ENCODE results near the gene ITIH4. TPM values are rescaled to one million over a fixed set of nuclear protein-coding genes. Genes with fewer than 3 reads are reported as not detected.

ITIH4 gene
- total RNA-seq, 1 experiment from 2014 or later = 2.4 TPM

GRCh38 chr3:52771334-52771681 is 59.2 kb downstream of the ITIH4 start (continued):
- TF ChIP-seq MLX (CRISPR knock-in tag; IDR thresholded peaks at IDR 0.05) (no peak), USF1 (CRISPR knock-in tag; IDR thresholded peaks at IDR 0.05) (no peak), KAT7 (CRISPR knock-in tag; IDR thresholded peaks at IDR 0.05; ENCODE audit: borderline replicate concordance) (no peak), ATF1 (CRISPR knock-in tag; IDR thresholded peaks at IDR 0.05) (no peak), NR3C1 (CRISPR knock-in tag; conservative IDR thresholded peaks at IDR 0.05; ENCODE audit: low read depth) (no peak), CBFB (CRISPR knock-in tag; IDR thresholded peaks at IDR 0.05; ENCODE audit: low read depth) (no peak), ZNF232 (CRISPR knock-in tag; IDR thresholded peaks at IDR 0.05) (no peak), SMAD4 (CRISPR knock-in tag; IDR thresholded peaks at IDR 0.05) (no peak), ELF4 (CRISPR knock-in tag; IDR thresholded peaks at IDR 0.05; ENCODE audit: low read depth) (no peak), FOXJ3 (CRISPR knock-in tag; IDR thresholded peaks at IDR 0.05; ENCODE audit: borderline replicate concordance) (no peak), E2F1 (CRISPR knock-in tag; IDR thresholded peaks at IDR 0.05) (no peak), USF2 (CRISPR knock-in tag; IDR thresholded peaks at IDR 0.05) (no peak), ZNF416 (CRISPR knock-in tag; IDR thresholded peaks at IDR 0.05) (no peak)

- ChIA-PET CTCF (interaction anchor here (0.6 to 3.3 kb wide), 10 partner anchors 22 to 1102 kb away, joined by 3 to 46 read pairs (median 4); partner anchors contain the start of gene GLT8D1), POLR2A (interaction anchor here (1.0 to 1.4 kb wide), 3 partner anchors 9 to 318 kb away, joined by 3 to 4 read pairs (median 4); no protein-coding TSS in a partner anchor)
- peak; percentile 95 for DNase-seq (ENCODE audit: low spot score)
- H3K4me3 Mint-ChIP-seq = peak within 1 kb of the TSS; percentile 90
- peaks cover 14% of the 10 kb centered on the region for H3K36me3 Mint-ChIP-seq
- peak; percentile 96 for ATAC-seq
- H3K27ac Mint-ChIP-seq = peak within 1 kb of the TSS; percentile 95
- H3K9me3 Mint-ChIP-seq = no peaks in the 10 kb centered on the region
- H3K4me1 Mint-ChIP-seq = peaks cover 6% of the 10 kb centered on the region
- H3K27me3 Mint-ChIP-seq (ENCODE audit: low read depth) = no peaks in the 10 kb centered on the region
- TF ChIP-seq IRF2 (CRISPR knock-in tag; IDR thresholded peaks at IDR 0.05; ENCODE audit: borderline replicate concordance, low read depth) (no peak), E2F4 (CRISPR knock-in tag; IDR thresholded peaks at IDR 0.05; ENCODE audit: borderline replicate concordance, low read depth) (peak; percentile 22; the same call in 1 of the 2 replicates), TP53 (CRISPR knock-in tag; IDR thresholded peaks at IDR 0.05) (peak; percentile 74; the same call in 1 of the 2 replicates), CREB1 (CRISPR knock-in tag; IDR thresholded peaks at IDR 0.05) (no peak), ERG (CRISPR knock-in tag; IDR thresholded peaks at IDR 0.05) (no peak), MYBL2 (CRISPR knock-in tag; IDR thresholded peaks at IDR 0.05) (0 out of 2 replicates have a peak, but pooled peaks have one; percentile 61), ZNF281 (CRISPR knock-in tag; IDR thresholded peaks at IDR 0.05) (no peak), NFATC4 (CRISPR knock-in tag; IDR thresholded peaks at IDR 0.05) (no peak), FOXK1 (CRISPR knock-in tag; IDR thresholded peaks at IDR 0.05) (0 out of 2 replicates have a peak, but pooled peaks have one; percentile 39), ZNF396 (CRISPR knock-in tag; IDR thresholded peaks at IDR 0.05; ENCODE audit: borderline replicate concordance) (no peak), ZNF138 (CRISPR knock-in tag; conservative IDR thresholded peaks at IDR 0.05) (no peak), SMAD3 (CRISPR knock-in tag; IDR thresholded peaks at IDR 0.05; ENCODE audit: borderline replicate concordance) (no peak)
Observed at GRCh38 chr3:52770496-52771333, 59.8 kb downstream of the ITIH4 start, which contains the start of gene NEK4. Gene NEK4 (minus strand): TSS chr3:52770940. CDS start chr3:52770746, 194 bp downstream.
